ENCODE measurements around the gene RABGAP1L. TPM values are rescaled to one million over a fixed set of nuclear protein-coding genes. Genes with fewer than 3 reads are reported as not detected.
A peak's percentile ranks its signal among the peaks of the same experiment; 100 is the strongest.

The RABGAP1L gene
- total and polyA plus RNA-seq, 10 donors, result 30.3 to 125 (median 77.7) TPM

DNA sequence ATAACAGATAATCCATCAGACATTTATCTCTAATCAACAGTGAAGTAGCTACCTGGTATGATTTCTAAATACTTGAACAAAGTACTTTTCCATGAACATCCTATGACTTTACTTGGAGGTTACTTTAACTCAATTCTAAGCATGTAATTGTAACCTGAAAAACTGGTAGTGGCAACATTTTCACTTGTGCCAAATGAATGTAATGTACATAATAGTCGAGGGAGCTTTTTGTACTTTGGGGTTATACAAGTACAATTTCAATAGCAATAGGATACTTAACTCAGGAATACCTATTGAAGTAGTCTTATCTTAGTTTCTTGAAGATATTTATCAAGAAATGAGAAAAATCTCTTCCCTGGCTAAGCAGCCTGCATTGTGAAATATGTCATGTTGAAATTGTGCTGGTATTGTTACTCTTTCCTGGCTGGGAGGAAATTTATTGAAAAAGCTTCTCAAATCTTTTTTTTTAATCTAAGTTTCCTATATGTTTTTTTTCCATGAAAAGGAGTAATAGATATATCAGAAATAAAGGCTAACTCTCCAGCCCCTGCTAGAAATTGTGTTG, 806.8 kb downstream of the RABGAP1L start:
- no peaks in the 10 kb centered on the region for H3K9me3 ChIP-seq
- H3K27me3 ChIP-seq (replicated peaks in 1 of 7), result no peaks in the 10 kb centered on the region
- 61 to 70% (median 66%) methylated on average over 1 of the region's 1 CpG for WGBS, 5 donors
- peak overlapping the region; percentile 67 to 91 (median 84) for H3K27ac ChIP-seq
- peak overlapping the region in 5 of 8 donors; percentile 2 to 62 (median 18) for H3K4me3 ChIP-seq
- DNase-seq, result no peak
- peaks cover 29 to 85% (median 75%) of the 10 kb centered on the region in 6 donors for H3K4me1 ChIP-seq
- intact Hi-C loops (cut with DNase I; ENCODE audit: low total_unique reads), result no loop called here
- peaks cover 0 to 5% (median 0%) of the 10 kb centered on the region in 6 donors for H3K36me3 ChIP-seq
- TF ChIP-seq POLR2A (IDR thresholded peaks at IDR 0.05) (no peak), POLR2AphosphoS5 (IDR thresholded peaks at IDR 0.05) (no peak), CTCF (IDR thresholded peaks at IDR 0.05 in 8 of 11, conservative IDR thresholded peaks at IDR 0.05 in 3 of 11) (no peak)

DNA sequence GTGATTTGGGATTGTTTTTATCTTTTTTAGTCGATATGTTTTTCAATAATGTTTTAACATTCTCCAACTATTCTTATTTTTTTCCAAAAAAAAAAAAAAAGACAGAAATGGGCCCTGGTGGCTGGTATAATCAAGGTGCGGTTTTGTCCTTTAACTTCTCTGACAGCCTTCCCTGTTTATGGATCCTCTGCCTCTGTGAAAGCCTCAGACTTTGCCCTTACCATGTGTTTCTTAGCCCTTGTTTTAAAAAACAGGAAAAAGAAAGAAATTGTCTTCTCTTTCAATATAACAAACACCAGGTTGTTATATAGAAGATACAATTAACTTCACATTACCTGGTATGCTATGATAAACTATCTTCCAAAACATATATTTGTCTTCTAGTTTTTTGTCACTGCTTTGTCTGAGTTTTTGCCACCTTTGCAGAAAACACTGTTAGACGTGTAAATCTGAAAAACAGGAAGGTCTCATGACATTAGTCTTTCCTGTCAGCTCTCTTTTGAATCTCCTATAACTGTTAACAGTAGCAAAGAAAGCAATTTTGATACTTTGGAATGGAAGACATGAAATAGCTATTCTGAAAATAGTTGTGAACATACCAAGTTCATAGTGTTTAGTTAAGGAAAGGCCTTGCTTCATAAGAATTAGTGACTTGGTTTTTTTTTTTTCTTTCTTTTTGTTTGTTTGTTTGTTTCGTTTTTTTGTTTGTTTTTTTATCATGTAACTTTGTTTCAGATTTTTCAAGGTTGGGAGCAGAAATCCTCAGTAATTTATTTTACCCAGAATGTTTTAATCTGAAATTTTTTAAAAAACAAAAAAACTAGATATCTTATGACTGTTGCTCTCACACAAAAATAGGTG, 808.8 kb downstream of the RABGAP1L start:
- Histone ChIP-seq H3K9me3 (no peaks in the 10 kb centered on the region), H3K27me3 (replicated peaks in 1 of 7) (no peaks in the 10 kb centered on the region), H3K4me3 (peak overlapping the region in 1 of 8 donors; percentile 40), H3K36me3 (peaks cover 0 to 5% (median 0%) of the 10 kb centered on the region in 6 donors), H3K4me1 (peaks cover 35 to 100% (median 86%) of the 10 kb centered on the region in 6 donors), H3K27ac (peak overlapping the region; percentile 54 to 91 (median 84))
- no peak for DNase-seq
- WGBS, 5 donors, result 41 to 53% (median 52%) methylated on average over 4 of the region's 4 CpGs
- intact Hi-C loops (cut with DNase I; ENCODE audit: low total_unique reads), result no loop called here
- no peak for TF ChIP-seq POLR2A (IDR thresholded peaks at IDR 0.05)
- no peak for TF ChIP-seq POLR2AphosphoS5 (IDR thresholded peaks at IDR 0.05)
- no peak for TF ChIP-seq CTCF (IDR thresholded peaks at IDR 0.05 in 8 of 11, conservative IDR thresholded peaks at IDR 0.05 in 3 of 11)

DNA sequence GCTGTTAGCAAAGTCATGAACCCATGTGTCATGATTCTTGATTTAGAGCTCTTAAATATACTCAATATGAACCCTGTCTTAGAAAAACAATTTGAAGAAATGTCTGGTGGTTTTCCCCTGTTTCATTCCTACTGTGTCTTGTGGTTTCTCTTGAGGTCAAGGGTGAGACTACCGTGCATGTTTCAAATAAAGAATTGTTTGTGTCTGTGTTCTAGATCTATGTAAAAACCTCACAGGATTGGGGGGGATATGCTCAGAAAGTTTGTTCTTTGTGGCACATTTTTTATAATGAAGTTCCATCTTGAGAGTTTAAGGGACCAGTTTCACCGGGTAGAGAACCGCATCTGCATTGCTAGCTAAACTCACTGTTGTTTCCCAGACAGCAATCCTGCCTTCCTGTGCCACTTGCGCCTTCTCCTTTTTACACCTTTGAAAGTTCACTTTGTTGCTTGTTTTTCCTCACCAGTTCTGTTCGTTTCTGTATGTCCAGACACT, 809.5 kb downstream of the RABGAP1L start:
- DNase-seq, result no peak
- Histone ChIP-seq H3K36me3 (peaks cover 0 to 9% (median 0%) of the 10 kb centered on the region in 6 donors), H3K4me1 (peaks cover 32 to 98% (median 79%) of the 10 kb centered on the region in 6 donors), H3K9me3 (no peaks in the 10 kb centered on the region), H3K4me3 (peak overlapping the region in 1 of 8 donors; percentile 40), H3K27ac (peak overlapping the region; percentile 54 to 91 (median 84)), H3K27me3 (replicated peaks in 1 of 7) (no peaks in the 10 kb centered on the region)
- intact Hi-C loops (cut with DNase I; ENCODE audit: low total_unique reads), result no loop called here
- WGBS, 5 donors, result 25 to 45% (median 28%) methylated on average over 5 of the region's 5 CpGs
- TF ChIP-seq POLR2A (IDR thresholded peaks at IDR 0.05) (no peak), CTCF (IDR thresholded peaks at IDR 0.05 in 8 of 11, conservative IDR thresholded peaks at IDR 0.05 in 3 of 11) (no peak), POLR2AphosphoS5 (IDR thresholded peaks at IDR 0.05) (no peak)

DNA sequence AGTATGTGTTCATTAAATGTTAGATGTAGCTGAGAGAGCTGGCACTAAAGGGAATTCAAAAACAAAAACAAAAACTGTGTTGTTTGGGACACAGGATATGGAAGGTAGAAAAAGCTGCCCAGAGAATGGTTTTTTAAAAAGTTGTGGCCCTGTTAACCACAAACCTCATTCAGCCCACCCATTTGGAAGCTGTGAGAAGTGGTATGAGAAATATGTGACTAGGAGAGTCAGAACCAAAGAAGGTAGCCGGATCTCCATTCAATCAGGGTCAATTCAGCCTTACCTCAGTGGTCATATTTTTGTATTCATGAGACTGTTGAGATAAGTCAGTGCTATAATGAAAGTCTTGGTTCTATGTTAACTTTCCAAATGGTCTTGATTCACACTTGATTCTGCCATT, 810.7 kb downstream of the RABGAP1L start:
- H3K9me3 ChIP-seq, result no peaks in the 10 kb centered on the region
- H3K4me3 ChIP-seq, result no peak overlapping the region
- TF ChIP-seq CTCF (IDR thresholded peaks at IDR 0.05 in 8 of 11, conservative IDR thresholded peaks at IDR 0.05 in 3 of 11), result no peak
- TF ChIP-seq POLR2AphosphoS5 (IDR thresholded peaks at IDR 0.05), result no peak
- TF ChIP-seq POLR2A (IDR thresholded peaks at IDR 0.05), result no peak
- 69 to 80% (median 76%) methylated on average over 1 of the region's 1 CpG for WGBS, 5 donors
- no peaks in the 10 kb centered on the region for H3K27me3 ChIP-seq (replicated peaks in 1 of 7)
- peaks cover 25 to 86% (median 68%) of the 10 kb centered on the region in 6 donors for H3K4me1 ChIP-seq
- peak overlapping the region in 7 of 8 donors; percentile 71 to 91 (median 85) for H3K27ac ChIP-seq
- DNase-seq, result no peak
- intact Hi-C loops (cut with DNase I; ENCODE audit: low total_unique reads), result no loop called here
- H3K36me3 ChIP-seq, result peaks cover 0 to 21% (median 4%) of the 10 kb centered on the region in 6 donors

Measured in spleen (tissue), 11 donors.